HG03378 (cell line): ENCODE measurements around the gene WSCD1.

Experiments used
- ATAC-seq: cut with Tn5 transposase; IDR thresholded peaks from one replicate; pipeline ENCODE4 v1.9.1; 2021; ENCODE audit warnings: mild to moderate bottlenecking, moderate library complexity; ENCODE audit not compliant: unreplicated experiment

The WSCD1 gene

GRCh38 chr17:6104956-6105648, 34.9 kb downstream of the WSCD1 start:
- no peak for ATAC-seq

GRCh38 chr17:6105649-6106007, 35.4 kb downstream of the WSCD1 start:
- no peak for ATAC-seq

- ATAC-seq = no peak
Measured at GRCh38 chr17:6106212-6106611, 36.0 kb downstream of the WSCD1 start.

- no peak for ATAC-seq
Measured at GRCh38 chr17:6107791-6108190, 37.6 kb downstream of the WSCD1 start.

GRCh38 chr17:6108382-6108781, 38.2 kb downstream of the WSCD1 start:
- no peak for ATAC-seq

GRCh38 chr17:6108987-6109386, 38.8 kb downstream of the WSCD1 start:
- ATAC-seq = no peak

GRCh38 chr17:6109536-6109935, 39.4 kb downstream of the WSCD1 start:
- no peak for ATAC-seq

GRCh38 chr17:6110088-6110487, 39.9 kb downstream of the WSCD1 start:
- ATAC-seq = no peak

GRCh38 chr17:6110592-6110991, 40.4 kb downstream of the WSCD1 start:
- ATAC-seq = no peak

GRCh38 chr17:6120351-6120750, 50.2 kb downstream of the WSCD1 start:
- ATAC-seq = no peak

- ATAC-seq = no peak
Measured at GRCh38 chr17:6124856-6125255, 54.7 kb downstream of the WSCD1 start.

- no peak for ATAC-seq
Measured at GRCh38 chr17:6126768-6127167, 56.6 kb downstream of the WSCD1 start.

- ATAC-seq = no peak
Measured at GRCh38 chr17:6134721-6135120, 64.5 kb downstream of the WSCD1 start.

GRCh38 chr17:6135236-6135635, 65.1 kb downstream of the WSCD1 start:
- no peak for ATAC-seq

GRCh38 chr17:6135996-6136395, 65.8 kb downstream of the WSCD1 start:
- no peak for ATAC-seq

GRCh38 chr17:6137716-6138502, 67.7 kb downstream of the WSCD1 start:
- ATAC-seq = no peak

GRCh38 chr17:6138761-6139446, 68.7 kb downstream of the WSCD1 start:
- ATAC-seq = no peak

- no peak for ATAC-seq
Measured at GRCh38 chr17:6139447-6139832, 69.3 kb downstream of the WSCD1 start.

GRCh38 chr17:6140188-6140587, 70.0 kb downstream of the WSCD1 start:
- ATAC-seq = no peak

- ATAC-seq = no peak
Measured at GRCh38 chr17:6140728-6141330, 70.7 kb downstream of the WSCD1 start.

- no peak for ATAC-seq
Measured at GRCh38 chr17:6142701-6143100, 72.5 kb downstream of the WSCD1 start.

- no peak for ATAC-seq
Measured at GRCh38 chr17:6145946-6146345, 75.8 kb downstream of the WSCD1 start.
